Stimulated activated CD4-positive, alpha-beta T cell treated with anti-CD3 and anti-CD28 coated beads, Interleukin-15, amount 100 ng/mL, for 1 hour (primary cell): ENCODE measurements around the gene MAGEB16.

Source experiments
- DNase-seq, 2 donors: peaks; one replicate each; pipeline ENCODE4 v3.0.0-alpha.2; 2020; ENCODE audit warnings: low read depth in 1 of 2, low spot score in 1 of 2

The MAGEB16 gene

GRCh38 chrX:35798042-35798441, at the start of gene MAGEB16:
Gene MAGEB16, plus strand, starts transcription at chrX:35798342. Its CDS starts 3,855 bp downstream, at chrX:35802197.
- DNase-seq: no peak

DNA sequence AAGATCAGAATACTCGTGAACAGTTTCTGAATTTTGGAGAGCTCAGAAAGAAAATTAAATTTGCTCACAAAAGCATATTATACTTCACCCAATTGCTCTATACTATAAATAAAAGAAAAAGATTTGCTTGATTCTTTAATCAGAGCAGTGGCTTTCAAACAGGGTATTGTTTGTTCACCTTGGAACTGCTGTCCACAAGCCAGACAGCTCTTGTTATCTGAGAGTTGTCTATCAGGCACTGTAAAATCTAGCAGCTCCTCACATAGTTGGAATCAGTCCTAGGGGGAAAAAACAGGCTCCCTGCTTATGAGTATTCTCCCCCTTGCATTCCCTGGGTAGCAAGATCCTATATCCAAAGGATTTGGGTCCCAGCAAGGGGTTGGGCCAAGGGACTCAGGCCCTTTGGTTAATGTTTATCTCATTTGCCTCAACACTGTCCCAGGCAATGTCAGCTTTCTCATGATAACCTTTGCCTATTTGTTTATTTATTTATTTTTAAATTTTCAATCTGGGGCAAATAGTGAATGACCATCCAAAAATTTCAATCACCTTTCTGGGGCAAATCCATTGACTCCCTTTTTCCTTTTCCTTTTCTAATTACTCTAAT, 24.1 kb upstream of the MAGEB16 start:
- no peak for DNase-seq

- no peak for DNase-seq
Measured at GRCh38 chrX:35785075-35785474, 13.1 kb upstream of the MAGEB16 start.

- no peak for DNase-seq
Measured at GRCh38 chrX:35786271-35786670, 11.9 kb upstream of the MAGEB16 start.

DNA sequence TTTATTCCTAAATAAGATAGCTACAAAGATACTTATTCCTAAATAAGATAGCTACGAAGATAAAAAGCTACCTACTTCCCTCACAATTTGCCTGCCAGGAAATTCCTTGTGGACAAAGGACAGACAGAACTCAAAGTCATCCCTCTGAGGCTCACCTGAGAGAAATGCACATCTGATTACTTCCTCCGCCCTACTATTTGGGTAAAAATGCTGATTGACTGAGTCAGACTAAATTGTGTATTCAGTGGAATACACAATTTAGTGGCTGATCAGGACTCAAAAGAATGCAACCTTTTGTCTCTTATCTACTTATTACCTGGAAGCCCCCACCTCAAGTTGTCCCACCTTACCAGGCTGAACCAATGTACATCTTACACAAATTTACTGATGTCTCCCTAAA, 10.3 kb upstream of the MAGEB16 start:
- no peak for DNase-seq

GRCh38 chrX:35800474-35800873, 2.3 kb downstream of the MAGEB16 start:
- no peak for DNase-seq

GRCh38 chrX:35809781-35810180, 11.6 kb downstream of the MAGEB16 start:
- no peak for DNase-seq

- DNase-seq: no peak
Measured at GRCh38 chrX:35819241-35819640, 21.1 kb downstream of the MAGEB16 start.

DNA sequence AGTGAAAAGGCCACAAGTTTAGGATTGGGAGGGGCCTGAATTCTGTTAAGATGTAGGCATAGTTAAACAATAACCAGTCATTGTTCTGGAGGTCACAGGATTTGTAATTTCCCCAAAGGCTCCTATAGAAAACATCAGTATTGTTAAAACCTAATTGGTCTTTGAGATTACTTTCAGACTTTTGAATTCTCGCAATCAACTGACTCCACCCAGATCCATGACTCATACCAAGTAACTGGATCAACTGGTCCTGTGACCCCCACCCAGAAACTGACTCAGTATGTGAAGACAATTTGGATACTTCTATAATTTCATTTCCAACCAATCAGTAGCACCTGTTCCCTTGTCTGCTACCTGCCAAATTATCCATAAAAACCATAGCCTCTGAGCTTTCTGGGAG, 28.4 kb downstream of the MAGEB16 start:
- no peak for DNase-seq

DNA sequence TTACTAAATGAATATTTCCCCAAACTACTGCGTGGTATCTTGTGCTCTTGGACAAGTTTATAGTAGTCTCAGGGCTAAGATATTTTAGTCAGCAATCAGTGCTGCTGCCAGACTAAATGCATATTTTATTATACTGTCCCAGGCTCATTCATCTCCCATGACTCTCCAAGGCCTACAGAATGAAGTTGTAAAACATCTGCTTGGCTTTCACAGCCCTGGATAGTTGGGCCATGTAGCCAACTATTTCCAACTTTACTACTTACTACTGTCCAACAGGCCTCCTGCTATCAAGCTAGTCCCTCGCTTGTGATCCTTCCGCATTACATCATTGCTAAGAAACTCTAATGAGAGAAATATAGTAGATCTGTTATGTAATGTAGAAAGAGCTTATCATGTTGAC, 31.4 kb downstream of the MAGEB16 start:
- no peak for DNase-seq

- DNase-seq: no peak
Measured at GRCh38 chrX:35841872-35842271, 43.7 kb downstream of the MAGEB16 start.

- no peak for DNase-seq
Measured at GRCh38 chrX:35842674-35843073, 44.5 kb downstream of the MAGEB16 start.

- DNase-seq: no peak
Measured at GRCh38 chrX:35847736-35848135, 49.6 kb downstream of the MAGEB16 start.
